HG02938 (cell line): Measurements from ENCODE around the gene FAM221A.
"Not testable (repeated sequence)": the region's sequence is repeated elsewhere in the genome, so short reads cannot be mapped to it uniquely, and the experiment has no call there.

Experiments used
- ATAC-seq: cut with Tn5 transposase; IDR thresholded peaks from one replicate; pipeline ENCODE4 v1.9.1; 2021; ENCODE audit warnings: mild to moderate bottlenecking, moderate library complexity; ENCODE audit not compliant: unreplicated experiment

The FAM221A gene, protein sequence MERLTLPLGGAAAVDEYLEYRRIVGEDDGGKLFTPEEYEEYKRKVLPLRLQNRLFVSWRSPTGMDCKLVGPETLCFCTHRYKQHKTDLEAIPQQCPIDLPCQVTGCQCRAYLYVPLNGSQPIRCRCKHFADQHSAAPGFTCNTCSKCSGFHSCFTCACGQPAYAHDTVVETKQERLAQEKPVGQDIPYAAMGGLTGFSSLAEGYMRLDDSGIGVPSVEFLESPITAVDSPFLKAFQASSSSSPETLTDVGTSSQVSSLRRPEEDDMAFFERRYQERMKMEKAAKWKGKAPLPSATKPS

DNA sequence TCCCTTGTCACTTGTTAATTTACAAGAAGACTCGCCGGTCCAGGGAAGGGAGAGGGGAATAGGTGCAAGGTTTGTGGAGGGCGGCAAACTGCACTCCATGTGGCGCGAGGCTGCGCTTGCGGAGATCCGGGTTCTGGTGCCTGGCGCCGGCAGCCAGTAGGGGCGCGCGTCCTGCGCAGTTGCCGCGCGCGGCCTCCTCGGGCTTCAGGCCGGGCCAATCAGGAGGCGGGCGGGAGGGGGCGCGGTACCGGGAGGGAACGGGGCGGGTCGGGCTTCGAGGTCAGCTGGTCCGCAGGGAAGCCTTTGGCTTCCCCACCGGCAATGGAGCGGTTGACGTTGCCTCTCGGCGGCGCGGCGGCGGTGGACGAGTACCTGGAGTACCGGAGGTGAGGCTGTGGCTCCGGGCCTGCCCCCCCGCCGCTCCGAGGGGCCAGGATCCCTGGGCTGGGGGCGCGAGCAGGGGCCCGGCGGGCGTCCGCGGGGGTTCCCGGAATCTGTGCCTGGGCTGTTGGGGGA lies at the start of gene FAM221A:
Gene FAM221A (plus strand): TSS at position 302 of the 516 bp plus-strand sequence. CDS start 20 bp downstream, at position 322.
- peak; percentile 76 for ATAC-seq

DNA sequence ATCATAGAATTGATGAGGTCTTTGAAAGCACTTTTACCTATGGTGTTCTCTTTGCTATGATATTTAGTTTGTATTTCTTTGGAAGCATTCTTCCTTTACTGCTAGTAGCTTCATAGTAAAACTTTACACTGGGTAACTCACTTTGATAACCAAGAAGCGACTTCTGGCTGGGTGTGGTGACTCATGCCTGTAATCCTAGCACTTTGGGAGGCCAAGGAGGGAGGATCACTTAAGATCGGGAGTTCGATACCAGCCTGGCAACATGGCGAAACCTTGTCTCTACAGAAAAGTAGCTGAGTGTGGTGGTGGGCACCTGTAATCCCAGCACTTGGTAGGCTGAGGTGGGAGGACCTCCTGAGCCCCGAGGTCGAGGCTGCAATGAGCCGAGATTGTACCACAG lies 46.6 kb upstream of the FAM221A start:
- no peak for ATAC-seq

DNA sequence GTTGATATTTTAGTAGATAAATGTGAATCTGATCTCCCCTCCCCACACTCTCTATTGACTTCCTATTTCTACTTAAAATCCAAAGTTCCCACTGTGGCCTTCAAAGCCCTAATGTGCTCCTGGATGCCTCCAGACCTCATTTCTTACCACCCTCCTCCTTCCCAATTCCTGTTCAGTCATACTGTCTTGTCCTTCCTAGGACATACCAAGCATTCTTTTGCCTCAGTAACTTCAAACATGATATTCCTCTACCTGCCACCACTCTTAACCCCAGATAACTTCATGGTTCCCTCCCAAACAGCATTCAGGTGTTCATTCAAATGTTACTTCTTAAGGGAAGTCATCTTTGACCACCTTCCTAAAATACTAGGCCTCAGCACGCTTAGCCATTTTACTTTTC lies 34.2 kb upstream of the FAM221A start:
- ATAC-seq: no peak

DNA sequence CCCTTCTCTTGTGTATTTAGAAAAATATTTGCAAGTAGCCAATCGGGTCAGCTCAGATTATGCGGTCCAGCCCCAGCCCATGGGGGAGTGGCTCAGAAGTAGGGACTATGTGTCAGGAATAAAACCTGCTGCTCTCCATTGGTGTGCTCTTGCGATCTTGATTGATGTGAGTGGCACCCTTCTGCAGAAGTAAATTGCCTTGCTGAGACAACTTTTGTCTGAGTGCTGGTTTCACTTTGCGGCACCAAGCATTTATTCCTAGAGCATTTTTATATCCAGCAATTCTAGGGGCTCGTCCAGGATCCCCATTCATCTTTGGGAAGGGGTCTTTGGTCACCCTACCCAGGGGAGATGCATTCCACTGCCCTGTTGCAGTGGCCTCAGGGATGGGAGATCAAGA lies 26.1 kb upstream of the FAM221A start:
- no peak for ATAC-seq

DNA sequence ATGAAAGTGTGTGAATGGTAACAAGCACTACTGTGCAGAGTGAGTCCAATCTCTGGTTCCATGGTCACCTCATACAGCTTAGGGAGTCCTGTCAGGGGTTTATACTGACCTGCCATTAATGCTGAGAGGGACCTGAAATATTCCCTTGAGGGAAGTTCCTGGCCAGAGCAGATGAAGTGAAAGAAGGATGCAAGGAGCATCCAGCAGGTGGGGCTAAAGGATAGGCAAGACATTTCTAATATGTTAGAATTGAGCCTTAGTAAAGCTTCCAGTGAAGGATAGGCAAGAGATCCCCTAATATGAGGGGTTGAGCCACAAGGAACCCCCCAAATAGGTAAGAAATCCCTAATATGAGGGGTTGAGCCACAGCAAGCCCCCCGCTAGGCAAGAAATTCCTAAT lies 25.5 kb upstream of the FAM221A start:
- no peak for ATAC-seq

DNA sequence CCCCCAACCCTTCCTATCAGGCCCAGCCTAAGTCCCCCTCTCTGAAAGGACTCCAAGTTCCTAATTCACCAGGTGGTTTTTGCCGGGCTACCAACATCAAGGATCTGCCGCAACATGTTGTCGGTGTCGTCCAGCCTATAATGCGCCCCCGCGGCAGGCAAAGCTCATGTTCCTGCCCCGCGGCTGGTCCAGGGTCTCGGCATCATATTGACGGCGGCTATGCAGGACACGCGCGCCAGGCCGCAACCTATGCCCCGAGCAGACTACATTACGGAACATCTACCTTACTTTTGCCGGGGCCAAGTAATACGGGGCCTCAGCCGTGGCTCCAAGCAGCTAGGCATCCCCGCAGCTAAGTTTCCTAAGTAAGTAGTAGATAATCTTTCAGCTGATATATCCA lies 24.6 kb upstream of the FAM221A start:
- ATAC-seq: no peak

DNA sequence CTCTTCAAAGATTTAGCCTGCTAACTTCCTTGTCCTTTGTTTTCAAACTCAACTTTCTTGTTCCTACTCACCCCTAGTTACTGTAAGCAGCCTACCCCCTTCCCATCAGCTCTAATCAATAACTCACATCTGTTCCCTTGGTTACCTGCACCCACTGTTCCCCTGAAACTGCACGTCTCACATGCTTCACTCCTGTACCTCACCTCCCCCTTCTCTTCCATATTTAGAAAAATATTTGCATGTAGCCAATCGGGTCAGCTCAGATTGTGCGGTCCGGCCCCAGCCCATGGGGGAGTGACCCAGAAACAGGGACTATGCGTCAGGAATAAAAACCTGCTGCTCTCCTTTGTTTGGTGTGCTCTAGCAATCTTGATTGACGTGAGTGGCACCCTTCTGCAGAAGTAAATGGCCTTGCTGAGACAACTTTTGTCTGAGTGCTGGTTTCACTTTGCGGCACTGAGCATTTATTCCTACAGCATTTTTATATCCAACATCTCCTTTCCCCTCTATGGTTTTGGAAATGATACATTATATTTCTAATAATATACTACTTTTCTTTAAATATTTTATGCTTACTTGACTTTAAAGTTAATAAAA lies 21.1 kb upstream of the FAM221A start:
- ATAC-seq: no peak

DNA sequence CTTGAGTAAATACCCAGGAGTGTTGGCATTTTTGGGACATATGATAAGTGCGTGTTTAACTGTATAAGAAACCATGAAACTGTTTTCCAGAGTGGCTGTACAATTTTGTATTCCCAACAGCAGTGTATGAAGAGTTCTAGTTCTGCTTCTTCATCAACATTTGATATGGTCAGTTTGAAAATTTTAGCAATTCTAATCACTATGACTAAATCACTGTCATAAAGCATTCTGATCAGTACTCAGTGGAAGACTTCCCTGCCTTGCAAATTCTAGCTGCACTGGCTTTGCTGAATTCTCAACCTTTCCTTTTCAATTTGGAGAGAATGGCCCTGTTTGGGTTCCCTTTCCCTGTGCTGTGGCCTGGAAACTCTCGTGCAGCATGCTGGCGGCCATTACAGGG lies 18.6 kb upstream of the FAM221A start:
- ATAC-seq: no peak

DNA sequence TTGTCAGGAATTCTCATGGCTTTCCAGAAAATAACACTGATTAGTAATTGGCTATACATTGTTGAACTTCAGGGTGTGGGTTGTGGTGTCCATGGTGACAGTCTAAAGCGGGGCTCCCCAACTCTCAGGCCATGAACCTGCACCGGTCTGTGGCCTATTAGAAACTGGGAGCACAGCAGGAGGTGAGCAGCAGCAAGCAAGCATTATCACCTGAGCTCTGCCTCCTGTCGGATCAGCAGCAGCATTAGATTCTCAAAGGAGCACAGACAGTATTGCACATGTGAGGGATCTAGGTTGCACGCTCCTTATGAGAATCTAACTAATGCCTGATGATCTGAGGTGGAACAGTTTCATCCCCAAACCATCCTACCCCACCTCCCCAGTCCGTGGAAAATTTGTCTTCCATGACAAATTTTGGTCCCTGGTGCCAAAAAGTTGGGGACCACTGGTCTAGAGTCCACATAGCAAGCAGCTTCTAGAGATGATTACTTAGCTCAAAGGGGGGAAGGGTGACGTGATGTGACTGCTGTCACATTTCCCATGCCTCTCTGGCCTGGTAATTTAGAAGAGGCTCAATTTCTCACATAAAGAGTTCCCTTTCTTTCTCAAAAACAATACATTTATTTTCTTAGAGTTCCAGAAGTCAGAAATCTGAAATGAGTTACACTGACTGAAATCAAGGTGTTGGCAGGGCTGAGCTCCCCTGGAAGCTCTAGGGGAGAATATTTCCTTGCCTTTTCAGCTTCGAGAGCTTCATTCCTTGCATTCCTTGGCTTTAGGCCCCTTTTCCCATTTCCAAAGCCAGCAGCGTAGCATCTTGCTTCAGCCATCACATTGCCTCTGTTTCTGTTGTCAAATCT lies 17.6 kb upstream of the FAM221A start:
- ATAC-seq: no peak

DNA sequence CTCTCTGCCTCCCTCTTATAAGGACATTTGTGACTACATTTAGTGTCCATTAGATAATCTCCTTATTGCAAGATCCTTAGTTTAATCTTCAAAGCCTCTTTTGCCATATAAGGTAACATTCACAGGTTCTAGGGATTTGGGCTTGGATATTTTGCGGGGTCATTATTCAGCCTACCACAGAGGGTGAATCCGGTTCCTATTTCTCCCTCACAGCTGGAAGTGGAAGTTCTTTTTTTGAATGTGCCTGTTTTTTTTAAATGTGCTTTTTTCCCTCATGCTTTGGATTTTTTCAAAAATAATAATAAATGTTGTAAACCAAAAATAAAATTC lies 17.1 kb upstream of the FAM221A start:
- ATAC-seq: no peak

DNA sequence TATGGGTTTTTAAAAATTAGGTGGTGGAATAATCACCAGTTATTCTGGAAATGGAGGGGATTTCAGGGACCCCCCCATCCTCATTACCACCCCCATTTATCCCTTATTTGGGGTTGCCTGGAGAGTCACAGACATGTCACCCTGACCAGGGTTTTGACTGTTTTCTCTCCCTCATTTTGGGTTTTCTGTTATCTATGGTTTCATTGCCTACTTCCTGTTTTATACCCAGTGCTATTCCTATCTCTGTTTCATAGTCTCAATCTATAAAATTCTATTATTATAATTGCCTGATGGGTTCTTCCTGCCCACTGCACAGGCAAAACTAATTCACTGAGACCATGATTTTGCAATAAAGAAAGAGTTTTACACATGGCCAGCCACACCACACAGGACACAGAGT lies 15.9 kb upstream of the FAM221A start:
- ATAC-seq: no peak

DNA sequence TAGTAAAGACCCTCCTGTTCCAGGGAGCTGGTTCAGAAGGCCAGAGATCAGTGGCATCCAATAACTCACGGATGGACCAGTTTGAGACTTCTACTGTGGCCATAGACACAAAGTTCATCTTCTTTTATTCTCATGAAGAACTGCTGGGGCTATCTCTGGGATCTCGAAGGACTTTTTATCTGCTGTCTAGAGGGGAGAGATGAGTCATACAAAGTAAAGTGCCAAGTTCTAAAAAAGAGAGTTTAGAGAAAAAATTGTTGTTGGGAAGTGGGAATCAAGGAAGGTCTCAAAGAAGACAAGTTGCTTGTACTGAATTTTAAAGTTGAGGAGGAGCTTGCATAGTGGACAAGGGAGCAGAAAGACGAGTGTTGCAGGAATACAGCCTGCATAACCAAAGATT lies 8.0 kb upstream of the FAM221A start:
- ATAC-seq: no peak

DNA sequence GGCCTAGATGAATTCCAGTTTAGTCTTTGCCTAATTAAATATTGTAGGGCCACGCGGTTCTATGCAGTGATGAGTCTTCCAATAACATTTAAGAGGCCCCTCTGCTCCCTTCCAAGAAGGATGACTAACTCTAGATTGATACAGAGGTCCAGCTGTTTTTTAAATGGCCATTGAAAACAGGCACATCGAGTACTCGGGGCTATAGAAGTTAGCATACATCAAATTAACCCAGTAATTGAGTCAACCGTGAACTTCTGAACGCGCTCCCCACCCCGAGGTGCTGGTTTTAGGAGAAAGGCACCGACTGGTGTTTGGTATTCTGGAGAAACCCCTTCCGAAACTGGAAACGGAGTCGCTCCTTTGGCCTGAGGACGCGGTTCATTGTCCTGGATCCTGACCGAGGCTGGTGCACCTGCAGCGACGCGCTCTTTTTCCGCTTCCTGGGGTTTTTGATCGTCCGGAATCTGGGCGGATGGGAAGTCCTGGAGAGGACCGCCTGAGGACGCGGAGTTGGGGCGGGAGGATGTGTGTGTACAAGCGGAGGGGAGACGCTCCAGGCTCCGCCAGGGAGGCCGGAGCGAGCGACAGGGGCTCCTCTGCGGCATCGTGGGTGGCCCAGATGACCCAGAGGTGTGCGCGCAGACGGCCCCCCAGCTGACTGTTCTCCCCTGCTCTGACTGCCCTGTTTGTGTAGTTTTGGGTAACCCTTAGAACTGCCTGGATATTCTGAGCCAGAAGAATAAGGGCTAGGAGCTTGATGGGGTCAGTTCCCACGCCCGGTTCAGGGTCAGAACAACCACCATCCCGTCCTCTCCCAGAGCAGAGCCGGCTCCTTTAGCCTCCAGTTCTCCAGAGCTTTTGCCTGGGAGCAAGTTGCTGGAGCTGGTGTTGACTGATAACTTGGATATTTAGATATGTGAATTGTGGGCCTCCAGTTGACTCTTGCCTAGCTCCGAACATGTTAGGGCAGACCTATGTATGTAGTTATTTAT lies 711 bp downstream of the FAM221A start:
- peak; percentile 27 for ATAC-seq

DNA sequence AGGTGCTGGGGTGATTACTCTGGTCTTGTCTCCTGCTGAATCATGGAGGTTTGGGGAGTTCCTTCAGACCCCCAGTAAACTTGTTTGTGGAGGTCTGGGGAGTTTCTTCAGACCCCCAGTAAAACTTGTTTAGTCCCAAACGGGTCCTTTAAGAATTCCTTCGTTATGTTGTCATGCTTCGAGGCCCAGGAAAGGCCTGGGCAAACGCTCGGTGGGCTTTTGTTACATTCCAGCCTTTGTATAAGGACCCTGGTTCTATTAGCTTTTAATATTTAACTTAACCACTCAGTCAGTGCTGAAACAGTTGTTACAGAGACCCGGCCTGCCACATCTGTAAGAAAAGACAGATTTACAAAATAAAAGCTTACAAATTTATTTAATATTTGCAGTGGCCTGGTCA lies 4.0 kb downstream of the FAM221A start:
- not testable (repeated sequence) for ATAC-seq

DNA sequence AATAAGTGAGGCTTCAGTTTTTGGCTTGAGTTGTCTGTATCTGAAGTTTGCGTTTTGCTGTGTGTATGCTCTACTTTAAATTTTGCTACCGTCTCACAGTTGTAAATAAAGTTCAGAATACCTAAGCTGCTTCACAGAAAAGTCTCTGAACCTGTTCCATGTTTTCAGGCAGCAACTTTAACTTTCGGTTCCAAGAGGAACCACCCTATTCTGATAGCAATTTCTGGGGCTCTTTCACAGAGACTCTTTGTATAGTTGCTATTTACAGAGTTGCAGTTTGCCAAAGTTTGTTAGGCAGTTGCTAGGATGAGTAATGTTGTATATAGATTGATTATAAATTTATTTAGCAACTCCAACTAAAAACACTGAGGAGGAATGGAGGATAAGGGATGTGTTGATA lies 5.7 kb downstream of the FAM221A start:
- no peak for ATAC-seq

DNA sequence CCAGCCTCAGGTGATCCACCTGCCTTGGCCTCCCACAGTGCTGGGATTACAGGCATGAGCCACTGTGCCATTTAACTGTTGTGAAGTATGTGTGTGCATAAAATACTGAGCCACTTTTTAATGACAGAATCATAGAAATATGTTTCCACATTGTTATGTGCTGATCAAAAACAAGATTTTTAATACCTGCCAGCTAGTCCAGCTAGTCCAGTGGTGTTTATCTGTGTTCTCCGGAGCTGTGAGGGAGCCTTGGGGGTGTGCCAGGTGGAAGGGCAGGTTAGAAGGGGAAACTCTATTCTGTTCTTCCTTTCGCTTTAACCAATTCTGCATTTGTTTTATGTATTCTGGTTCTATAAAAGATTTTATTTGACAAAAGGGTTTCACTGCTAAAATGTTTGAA lies 7.0 kb downstream of the FAM221A start:
- ATAC-seq: no peak

DNA sequence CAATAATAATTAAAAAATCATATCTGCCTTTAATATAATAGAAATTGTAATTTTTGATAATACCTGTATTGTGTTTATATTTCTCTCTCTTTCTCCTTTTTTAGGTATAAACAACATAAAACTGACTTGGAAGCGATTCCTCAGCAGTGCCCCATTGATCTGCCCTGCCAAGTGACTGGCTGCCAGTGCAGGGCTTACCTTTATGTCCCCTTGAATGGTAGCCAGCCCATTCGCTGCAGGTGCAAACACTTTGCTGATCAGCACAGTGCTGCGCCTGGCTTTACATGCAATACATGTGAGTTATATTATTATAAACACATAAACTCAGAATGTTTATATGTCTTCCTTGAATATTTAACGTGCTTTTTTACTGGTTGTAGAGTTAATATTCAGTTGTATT lies 9.2 kb downstream of the FAM221A start:
- no peak for ATAC-seq

DNA sequence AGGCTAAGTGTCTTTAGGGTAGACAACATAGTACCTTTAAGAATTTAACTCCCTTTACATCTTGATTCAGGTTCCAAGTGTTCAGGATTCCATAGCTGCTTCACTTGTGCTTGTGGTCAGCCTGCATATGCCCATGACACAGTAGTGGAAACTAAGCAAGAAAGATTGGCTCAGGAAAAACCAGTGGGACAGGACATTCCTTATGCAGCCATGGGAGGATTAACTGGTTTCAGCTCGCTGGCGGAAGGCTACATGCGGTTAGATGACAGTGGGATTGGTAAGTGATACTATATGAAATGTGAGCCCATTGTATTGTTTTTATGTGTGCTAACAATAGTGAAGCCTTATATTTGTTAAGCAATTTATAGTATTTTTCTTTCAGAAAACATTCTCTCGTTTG lies 11.3 kb downstream of the FAM221A start:
- no peak for ATAC-seq

DNA sequence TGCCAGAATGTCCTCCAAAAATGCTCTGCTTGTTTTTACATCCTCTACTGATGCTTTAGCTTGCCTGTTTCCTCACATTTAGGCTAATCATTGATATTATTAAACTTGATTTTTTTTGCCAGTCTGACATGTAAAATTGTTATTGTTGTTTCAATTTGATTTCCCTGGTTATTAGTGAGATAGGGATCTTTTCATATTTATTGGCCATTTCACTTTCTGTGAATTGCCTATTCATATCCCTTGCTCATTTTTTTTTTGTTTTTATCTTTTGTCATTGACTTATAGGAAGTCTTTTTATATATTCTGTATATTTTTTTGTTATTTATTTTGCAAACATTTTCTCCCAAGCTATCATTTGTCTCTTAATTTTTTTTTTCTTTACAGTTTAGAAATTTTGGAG lies 13.2 kb downstream of the FAM221A start:
- ATAC-seq: no peak

DNA sequence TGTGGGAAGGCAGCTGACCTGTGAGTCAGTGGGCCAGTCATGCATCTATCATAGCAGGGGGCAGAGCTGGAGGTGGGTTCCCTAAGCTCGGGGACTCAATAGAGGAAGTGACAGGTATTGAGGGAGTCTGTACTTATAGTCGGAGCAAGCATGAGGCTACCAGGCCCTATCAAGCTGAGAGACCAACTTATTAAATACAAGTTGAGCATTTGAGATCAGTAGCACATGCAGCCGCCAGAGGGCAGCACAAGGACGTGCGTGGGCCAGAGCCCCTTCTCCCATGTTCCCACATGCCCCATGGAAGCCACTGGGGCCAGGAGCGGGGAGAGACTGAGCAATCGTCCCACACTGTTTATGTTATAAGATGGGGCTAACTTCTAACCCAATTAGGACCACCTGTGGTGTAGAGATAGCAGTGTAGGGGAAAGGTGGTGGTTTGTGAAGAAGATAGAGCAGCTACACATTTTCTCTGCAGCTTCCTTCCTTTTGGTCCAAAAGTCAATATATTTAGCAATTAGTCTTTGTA lies 17.0 kb downstream of the FAM221A start:
- ATAC-seq: no peak
